IMR-90 (cell line): ENCODE data around the gene ZNF385B.

Source experiments
- BHLHE40 ChIP-seq: fragments of 150-350 bp; IDR thresholded peaks from 2 replicates; pipeline ENCODE4 v1.6.1; 2016; ENCODE audit warnings: mild to moderate bottlenecking, low read depth, low read length
- CEBPB ChIP-seq: IDR thresholded peaks from 2 replicates; pipeline ENCODE4 v1.6.1; 2012; ENCODE audit warnings: low read depth, low read length, improper control_type of control experiment
- CHD1 ChIP-seq: IDR thresholded peaks from 2 replicates; pipeline ENCODE4 v1.6.1; 2012; ENCODE audit warnings: low read depth, low read length, improper control_type of control experiment
- MXI1 ChIP-seq: IDR thresholded peaks from 2 replicates; pipeline ENCODE4 v1.6.1; 2012; ENCODE audit warnings: low read depth, mild to moderate bottlenecking, low read length, moderate library complexity, borderline replicate concordance
- NFE2L2 ChIP-seq: fragments of 150-350 bp; IDR thresholded peaks from 2 replicates; pipeline ENCODE4 v1.6.1; 2016; ENCODE audit warnings: low read depth, mild to moderate bottlenecking, low read length
- POLR2A ChIP-seq: IDR thresholded peaks from 2 replicates; pipeline ENCODE4 v1.6.1; 2012; ENCODE audit warnings: mild to moderate bottlenecking, low read depth, low read length
- RAD21 ChIP-seq: IDR thresholded peaks from 2 replicates; pipeline ENCODE4 v1.6.1; 2012; ENCODE audit warnings: low read length, improper control_type of control experiment
- RCOR1 ChIP-seq: IDR thresholded peaks from 2 replicates; pipeline ENCODE4 v1.6.1; 2012; ENCODE audit warnings: mild to moderate bottlenecking, low read length, improper control_type of control experiment; ENCODE audit not compliant: insufficient replicate concordance
- RFX5 ChIP-seq: IDR thresholded peaks from 2 replicates; pipeline ENCODE4 v1.8.0; 2012; ENCODE audit warnings: low read depth, mild to moderate bottlenecking, low read length, moderate library complexity
- SMC3 ChIP-seq: fragments of 150-350 bp; IDR thresholded peaks from 2 replicates; pipeline ENCODE4 v1.6.1; 2016; ENCODE audit warnings: low read depth, mild to moderate bottlenecking, antibody characterized with exemption, low read length, moderate library complexity
- TF ChIP-seq, protein P1 (sequence below): conservative IDR thresholded peaks from 2 replicates; pipeline ENCODE4 v1.5.1; 2012; ENCODE audit warnings: mild to moderate bottlenecking, low read depth, low read length, improper control_type of control experiment
- TF ChIP-seq, protein P2 (sequence below): fragments of 150-350 bp; IDR thresholded peaks from 2 replicates; pipeline ENCODE4 v1.6.1; 2017; ENCODE audit warnings: mild to moderate bottlenecking, antibody characterized with exemption, low read length, low read depth

DNA sequence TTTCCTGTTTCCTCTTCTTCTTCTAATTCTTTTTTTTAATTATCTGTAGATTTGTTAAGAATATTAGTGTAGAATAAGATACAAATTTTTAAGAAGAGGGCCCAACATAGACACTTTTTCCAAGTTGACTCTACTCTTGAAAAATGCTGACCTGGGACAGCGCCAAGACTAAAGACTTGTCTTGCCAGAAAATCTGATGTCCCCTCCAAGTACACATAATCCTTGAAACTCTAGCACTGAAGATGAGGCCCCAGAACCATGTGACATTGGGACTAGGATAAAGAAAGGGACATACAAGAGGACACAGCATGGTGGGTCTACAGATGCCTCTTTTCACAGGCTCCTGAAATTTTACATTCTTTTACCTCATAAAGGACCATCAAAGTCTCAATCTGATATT, 325.2 kb downstream of the ZNF385B start:
- no peak for TF ChIP-seq CEBPB
- no peak for TF ChIP-seq POLR2A
- TF ChIP-seq RAD21: no peak
- TF ChIP-seq, protein P1, sequence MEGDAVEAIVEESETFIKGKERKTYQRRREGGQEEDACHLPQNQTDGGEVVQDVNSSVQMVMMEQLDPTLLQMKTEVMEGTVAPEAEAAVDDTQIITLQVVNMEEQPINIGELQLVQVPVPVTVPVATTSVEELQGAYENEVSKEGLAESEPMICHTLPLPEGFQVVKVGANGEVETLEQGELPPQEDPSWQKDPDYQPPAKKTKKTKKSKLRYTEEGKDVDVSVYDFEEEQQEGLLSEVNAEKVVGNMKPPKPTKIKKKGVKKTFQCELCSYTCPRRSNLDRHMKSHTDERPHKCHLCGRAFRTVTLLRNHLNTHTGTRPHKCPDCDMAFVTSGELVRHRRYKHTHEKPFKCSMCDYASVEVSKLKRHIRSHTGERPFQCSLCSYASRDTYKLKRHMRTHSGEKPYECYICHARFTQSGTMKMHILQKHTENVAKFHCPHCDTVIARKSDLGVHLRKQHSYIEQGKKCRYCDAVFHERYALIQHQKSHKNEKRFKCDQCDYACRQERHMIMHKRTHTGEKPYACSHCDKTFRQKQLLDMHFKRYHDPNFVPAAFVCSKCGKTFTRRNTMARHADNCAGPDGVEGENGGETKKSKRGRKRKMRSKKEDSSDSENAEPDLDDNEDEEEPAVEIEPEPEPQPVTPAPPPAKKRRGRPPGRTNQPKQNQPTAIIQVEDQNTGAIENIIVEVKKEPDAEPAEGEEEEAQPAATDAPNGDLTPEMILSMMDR: no peak
- no peak for TF ChIP-seq NFE2L2
- TF ChIP-seq RCOR1: no peak
- no peak for TF ChIP-seq BHLHE40
- no peak for TF ChIP-seq RFX5
- TF ChIP-seq MXI1: no peak
- TF ChIP-seq SMC3: no peak
- TF ChIP-seq CHD1: no peak
- TF ChIP-seq, protein P2, sequence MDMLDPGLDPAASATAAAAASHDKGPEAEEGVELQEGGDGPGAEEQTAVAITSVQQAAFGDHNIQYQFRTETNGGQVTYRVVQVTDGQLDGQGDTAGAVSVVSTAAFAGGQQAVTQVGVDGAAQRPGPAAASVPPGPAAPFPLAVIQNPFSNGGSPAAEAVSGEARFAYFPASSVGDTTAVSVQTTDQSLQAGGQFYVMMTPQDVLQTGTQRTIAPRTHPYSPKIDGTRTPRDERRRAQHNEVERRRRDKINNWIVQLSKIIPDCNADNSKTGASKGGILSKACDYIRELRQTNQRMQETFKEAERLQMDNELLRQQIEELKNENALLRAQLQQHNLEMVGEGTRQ: no peak
